ENCODE data around the gene TTLL3. TPM values are rescaled to one million over a fixed set of nuclear protein-coding genes. Genes with fewer than 3 reads are reported as not detected.

Gene TTLL3
- total RNA-seq, 2 experiments from 2014 or later: 50.8 to 59.0 TPM

- H3K27ac Mint-ChIP-seq: no peak overlapping the region
- H3K4me3 Mint-ChIP-seq: no peak overlapping the region
- no peaks in the 10 kb centered on the region for H3K9me3 Mint-ChIP-seq
- H3K36me3 Mint-ChIP-seq (ENCODE audit: low read depth): peaks cover 73% of the 10 kb centered on the region
- CTCF ChIA-PET: no interaction called here
- no peaks in the 10 kb centered on the region for H3K27me3 Mint-ChIP-seq
- DNase-seq: no peak
- POLR2A ChIA-PET: interaction anchor here (0.6 to 7.5 kb wide), 2 partner anchors 9 to 151 kb away, joined by 3 to 56 read pairs; partner anchors contain the start of genes ARPC4 and TADA3
- peaks cover 50% of the 10 kb centered on the region for H3K4me1 Mint-ChIP-seq
Measured at GRCh38 chr3:9783954-9784353, 26.1 kb upstream of the TTLL3 start.

GRCh38 chr3:9784965-9785364 lies 25.1 kb upstream of the TTLL3 start:
- ChIA-PET CTCF (no interaction called here), POLR2A (no interaction called here)
- no peaks in the 10 kb centered on the region for H3K9me3 Mint-ChIP-seq
- H3K4me1 Mint-ChIP-seq: peaks cover 46% of the 10 kb centered on the region
- H3K36me3 Mint-ChIP-seq (ENCODE audit: low read depth): peaks cover 71% of the 10 kb centered on the region
- H3K4me3 Mint-ChIP-seq: no peak overlapping the region
- no peak overlapping the region for H3K27ac Mint-ChIP-seq
- no peak for DNase-seq
- no peaks in the 10 kb centered on the region for H3K27me3 Mint-ChIP-seq

GRCh38 chr3:9785602-9786001 lies 24.5 kb upstream of the TTLL3 start:
- ChIA-PET CTCF (interaction anchor here (0.5 kb wide), 1 partner anchor 43 kb away, joined by 3 read pairs; no protein-coding TSS in a partner anchor), POLR2A (interaction anchor here (1.2 kb wide), 1 partner anchor 34 kb away, joined by 3 read pairs; no protein-coding TSS in a partner anchor)
- DNase-seq: no peak
- Mint-ChIP-seq H3K27me3 (no peaks in the 10 kb centered on the region), H3K36me3 (ENCODE audit: low read depth) (peaks cover 72% of the 10 kb centered on the region), H3K9me3 (no peaks in the 10 kb centered on the region), H3K4me1 (peaks cover 46% of the 10 kb centered on the region), H3K4me3 (no peak overlapping the region), H3K27ac (no peak overlapping the region)

GRCh38 chr3:9786209-9786739 lies 23.8 kb upstream of the TTLL3 start:
- CTCF ChIA-PET: interaction anchor here (0.8 kb wide), 1 partner anchor 21 kb away, joined by 3 read pairs; no protein-coding TSS in a partner anchor
- POLR2A ChIA-PET: interaction anchor here (1.2 kb wide), 1 partner anchor 35 kb away, joined by 3 read pairs; no protein-coding TSS in a partner anchor
- Mint-ChIP-seq H3K27me3 (no peaks in the 10 kb centered on the region), H3K4me1 (peaks cover 47% of the 10 kb centered on the region), H3K4me3 (no peak overlapping the region), H3K9me3 (no peaks in the 10 kb centered on the region), H3K36me3 (ENCODE audit: low read depth) (peaks cover 73% of the 10 kb centered on the region), H3K27ac (no peak overlapping the region)
- DNase-seq: no peak

GRCh38 chr3:9786825-9787669 lies 23.0 kb upstream of the TTLL3 start:
- ChIA-PET POLR2A (no interaction called here), CTCF (interaction anchor here (0.8 to 1.0 kb wide), 2 partner anchors 10 to 21 kb away, joined by 3 read pairs; no protein-coding TSS in a partner anchor)
- DNase-seq: no peak
- no peak overlapping the region for H3K4me3 Mint-ChIP-seq
- no peaks in the 10 kb centered on the region for H3K27me3 Mint-ChIP-seq
- H3K36me3 Mint-ChIP-seq (ENCODE audit: low read depth): peaks cover 74% of the 10 kb centered on the region
- H3K9me3 Mint-ChIP-seq: no peaks in the 10 kb centered on the region
- H3K27ac Mint-ChIP-seq: peak overlapping the region; percentile 71
- peaks cover 51% of the 10 kb centered on the region for H3K4me1 Mint-ChIP-seq

- CTCF ChIA-PET: interaction anchor here (1.0 kb wide), 1 partner anchor 9 kb away, joined by 3 read pairs; no protein-coding TSS in a partner anchor
- Mint-ChIP-seq H3K27me3 (no peaks in the 10 kb centered on the region), H3K4me1 (peaks cover 45% of the 10 kb centered on the region), H3K27ac (peak overlapping the region; percentile 71), H3K9me3 (no peaks in the 10 kb centered on the region), H3K36me3 (ENCODE audit: low read depth) (peaks cover 69% of the 10 kb centered on the region), H3K4me3 (no peak overlapping the region)
- no peak for DNase-seq
- POLR2A ChIA-PET: no interaction called here
Measured at GRCh38 chr3:9787714-9788113, 22.3 kb upstream of the TTLL3 start.

GRCh38 chr3:9791127-9791526 lies 18.9 kb upstream of the TTLL3 start:
- POLR2A ChIA-PET: interaction anchor here (0.9 to 8.7 kb wide), 10 partner anchors 9 to 429 kb away, joined by 3 to 137 read pairs (median 8); partner anchors contain the start of genes BRPF1, CAMK1, MTMR14 and OGG1

GRCh38 chr3:9791790-9792404 lies 18.2 kb upstream of the TTLL3 start:
- H3K4me3 Mint-ChIP-seq: peak overlapping the region; percentile 97
- ChIA-PET POLR2A (interaction anchor here (0.7 to 8.7 kb wide), 29 partner anchors 11 to 529 kb away, joined by 3 to 137 read pairs (median 7); partner anchors contain the start of genes BRK1, BRPF1, CAMK1 and CRELD1), CTCF (interaction anchor here (0.9 to 1.9 kb wide), 7 partner anchors 12 to 155 kb away, joined by 4 to 20 read pairs (median 5); partner anchors contain the start of genes OGG1 and TTLL3)
- peaks cover 65% of the 10 kb centered on the region for H3K36me3 Mint-ChIP-seq (ENCODE audit: low read depth)
- H3K27me3 Mint-ChIP-seq: no peaks in the 10 kb centered on the region
- H3K4me1 Mint-ChIP-seq: peaks cover 60% of the 10 kb centered on the region
- no peaks in the 10 kb centered on the region for H3K9me3 Mint-ChIP-seq
- DNase-seq: no peak
- peak overlapping the region; percentile 99 for H3K27ac Mint-ChIP-seq

More at GRCh38 chr3:9791127-9791526, 18.9 kb upstream of the TTLL3 start:
- Mint-ChIP-seq H3K9me3 (no peaks in the 10 kb centered on the region), H3K4me1 (peaks cover 61% of the 10 kb centered on the region), H3K4me3 (peak overlapping the region; percentile 97), H3K36me3 (ENCODE audit: low read depth) (peaks cover 68% of the 10 kb centered on the region), H3K27ac (peak overlapping the region; percentile 99), H3K27me3 (no peaks in the 10 kb centered on the region)
- DNase-seq: no peak
- CTCF ChIA-PET: interaction anchor here (0.8 to 1.0 kb wide), 3 partner anchors 22 to 155 kb away, joined by 3 to 4 read pairs (median 3); partner anchors contain the start of gene CAMK1

GRCh38 chr3:9792405-9793160 lies 17.5 kb upstream of the TTLL3 start, which contains the start of the genes ARPC4 and TADA3:
Gene ARPC4 (plus strand): TSS chr3:9793082. CDS start chr3:9793122, 40 bp downstream.
Gene TADA3 (minus strand): TSS chr3:9792473. CDS start chr3:9791466, 1,007 bp downstream.
- peaks cover 65% of the 10 kb centered on the region for H3K36me3 Mint-ChIP-seq (ENCODE audit: low read depth)
- H3K4me3 Mint-ChIP-seq: peak within 1 kb of the TSS; percentile 97
- CTCF ChIA-PET: interaction anchor here (0.6 to 1.9 kb wide), 10 partner anchors 12 to 406 kb away, joined by 3 to 20 read pairs (median 5); partner anchors contain the start of genes CRELD1, OGG1 and TTLL3
- DNase-seq: peak; percentile 93
- H3K9me3 Mint-ChIP-seq: no peaks in the 10 kb centered on the region
- H3K4me1 Mint-ChIP-seq: peaks cover 63% of the 10 kb centered on the region
- POLR2A ChIA-PET: interaction anchor here (0.7 to 8.7 kb wide), 31 partner anchors 12 to 528 kb away, joined by 3 to 137 read pairs (median 6); partner anchors contain the start of genes BRK1, BRPF1, CAMK1 and CRELD1
- H3K27me3 Mint-ChIP-seq: no peaks in the 10 kb centered on the region
- H3K27ac Mint-ChIP-seq: peak within 1 kb of the TSS; percentile 99

GRCh38 chr3:9793161-9793781 lies 16.8 kb upstream of the TTLL3 start:
- Mint-ChIP-seq H3K27me3 (no peaks in the 10 kb centered on the region), H3K9me3 (no peaks in the 10 kb centered on the region), H3K4me1 (peaks cover 63% of the 10 kb centered on the region), H3K36me3 (ENCODE audit: low read depth) (peaks cover 68% of the 10 kb centered on the region), H3K27ac (peak overlapping the region; percentile 99), H3K4me3 (peak overlapping the region; percentile 97)
- ChIA-PET CTCF (interaction anchor here (0.6 to 1.9 kb wide), 10 partner anchors 13 to 407 kb away, joined by 3 to 20 read pairs (median 5); partner anchors contain the start of genes CRELD1, OGG1 and TTLL3), POLR2A (interaction anchor here (0.7 to 8.7 kb wide), 30 partner anchors 13 to 527 kb away, joined by 3 to 137 read pairs (median 6); partner anchors contain the start of genes BRPF1, CAMK1, CRELD1 and EMC3)
- DNase-seq: peak; percentile 44

- DNase-seq: no peak
- peak overlapping the region; percentile 58 for H3K27ac Mint-ChIP-seq
- H3K36me3 Mint-ChIP-seq (ENCODE audit: low read depth): peaks cover 69% of the 10 kb centered on the region
- POLR2A ChIA-PET: interaction anchor here (0.9 to 8.7 kb wide), 5 partner anchors 12 to 398 kb away, joined by 4 to 137 read pairs (median 56); partner anchors contain the start of genes OGG1 and TTLL3
- H3K27me3 Mint-ChIP-seq: no peaks in the 10 kb centered on the region
- peaks cover 59% of the 10 kb centered on the region for H3K4me1 Mint-ChIP-seq
- H3K4me3 Mint-ChIP-seq: peak overlapping the region; percentile 97
- H3K9me3 Mint-ChIP-seq: no peaks in the 10 kb centered on the region
- CTCF ChIA-PET: interaction anchor here (1.5 kb wide), 1 partner anchor 67 kb away, joined by 4 read pairs; no protein-coding TSS in a partner anchor
Measured at GRCh38 chr3:9794400-9794799, 15.7 kb upstream of the TTLL3 start.

Measured in activated CD4-positive, alpha-beta memory T cell treated with anti-CD3 and anti-CD28 coated beads, Interleukin-2, amount 10 ng/mL, durations not matched to agents 7 days and 5 days (primary cell).